ENCODE measurements around the gene NFKBIZ. TPM values are rescaled to one million over a fixed set of nuclear protein-coding genes. Genes with fewer than 3 reads are reported as not detected.

NFKBIZ gene
- polyA plus RNA-seq, 1 of the 3 experiments (the other 2 are of a cell fraction) = 59.9 TPM

DNA sequence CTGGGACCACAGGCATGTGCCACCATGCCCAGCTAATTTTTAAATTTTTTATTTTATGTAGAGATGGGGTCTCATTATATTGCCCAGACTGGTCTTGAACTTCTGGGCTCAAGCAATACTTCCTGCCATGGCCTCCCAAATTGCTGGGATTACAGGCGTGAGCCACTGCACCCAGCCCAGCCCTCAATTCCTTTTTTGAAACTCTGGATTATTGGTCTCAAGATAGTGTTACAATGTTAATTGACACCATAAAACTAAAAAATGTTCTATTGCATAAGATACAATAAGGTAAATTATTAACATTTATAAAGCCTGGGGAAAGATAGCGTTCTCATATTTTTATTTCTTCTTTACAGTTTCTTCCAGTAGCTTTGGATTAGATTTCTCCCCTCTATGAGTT is 3.9 kb upstream of the NFKBIZ start:
- peaks cover 8% of the 10 kb centered on the region for H4K20me1 ChIP-seq (ENCODE audit: insufficient read depth)
- H3K9ac ChIP-seq = no peak overlapping the region
- 70% methylated on average over 2 of the region's 2 CpGs for WGBS (ENCODE audit: low lambda C conversion rate)

DNA sequence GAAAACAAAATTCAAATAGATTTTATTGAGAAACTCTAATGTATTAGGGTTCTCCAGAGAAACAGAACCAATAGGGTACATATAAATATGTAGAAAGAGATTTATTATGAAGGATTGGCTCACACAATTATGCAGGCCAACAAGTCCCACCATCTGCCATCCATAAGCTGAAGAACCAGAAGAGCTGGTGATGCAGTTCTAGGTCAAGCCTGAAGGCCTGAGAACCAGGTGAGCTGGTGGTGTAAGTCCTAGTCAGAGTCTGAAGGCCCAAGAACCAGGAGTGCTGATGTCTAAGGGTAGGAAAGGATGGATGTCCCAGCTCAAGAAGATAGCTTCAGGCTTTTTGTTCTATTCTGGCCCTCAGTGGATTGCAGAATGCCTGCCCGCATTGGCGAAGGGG is 2.6 kb upstream of the NFKBIZ start:
- peaks cover 23% of the 10 kb centered on the region for H3K79me2 ChIP-seq (ENCODE audit: insufficient read depth)
- 96% methylated on average over 2 of the region's 2 CpGs for WGBS (ENCODE audit: low lambda C conversion rate)
- no peaks in the 10 kb centered on the region for H3K27me3 ChIP-seq (ENCODE audit: insufficient read depth)
- H3K9me3 ChIP-seq = no peaks in the 10 kb centered on the region
- no peak overlapping the region for H3K4me3 ChIP-seq (ENCODE audit: low read depth in 2 of 2, low read length in 1 of 2)
- no peak overlapping the region for H3K9ac ChIP-seq
- ChIA-PET CTCF (interaction anchor here (2.3 kb wide), 1 partner anchor 33 kb away, joined by 7 read pairs; no protein-coding TSS in a partner anchor), POLR2A (no interaction called here)
- no peak overlapping the region for H3K27ac ChIP-seq (ENCODE audit: low read depth in 2 of 2, low read length in 1 of 2)
- peaks cover 0 to 5% of the 10 kb centered on the region in 2 experiments; a peak in 2 of 4 replicates for H3K4me1 ChIP-seq (ENCODE audit: control insufficient read depth in 1 of 2, insufficient read depth in 2 of 2, low read depth in 1 of 2, low read length in 1 of 2)
- H3K4me2 ChIP-seq = no peak overlapping the region
- no peaks in the 10 kb centered on the region for H3K9me2 ChIP-seq
- H3F3A ChIP-seq (replicated peaks; ENCODE audit: insufficient read depth) = peaks cover 4% of the 10 kb centered on the region
- peaks cover 2 to 9% of the 10 kb centered on the region in 2 experiments for H3K36me3 ChIP-seq (replicated peaks in 1 of 2; ENCODE audit: control insufficient read depth in 1 of 2, insufficient read depth in 2 of 2, low read length in 1 of 2)
- DNase-seq = no peak
- peaks cover 21% of the 10 kb centered on the region for H4K20me1 ChIP-seq (ENCODE audit: insufficient read depth)
- TF ChIP-seq MAX (IDR thresholded peaks at IDR 0.05; ENCODE audit: low read depth) = no peak
- TF ChIP-seq, protein P1, sequence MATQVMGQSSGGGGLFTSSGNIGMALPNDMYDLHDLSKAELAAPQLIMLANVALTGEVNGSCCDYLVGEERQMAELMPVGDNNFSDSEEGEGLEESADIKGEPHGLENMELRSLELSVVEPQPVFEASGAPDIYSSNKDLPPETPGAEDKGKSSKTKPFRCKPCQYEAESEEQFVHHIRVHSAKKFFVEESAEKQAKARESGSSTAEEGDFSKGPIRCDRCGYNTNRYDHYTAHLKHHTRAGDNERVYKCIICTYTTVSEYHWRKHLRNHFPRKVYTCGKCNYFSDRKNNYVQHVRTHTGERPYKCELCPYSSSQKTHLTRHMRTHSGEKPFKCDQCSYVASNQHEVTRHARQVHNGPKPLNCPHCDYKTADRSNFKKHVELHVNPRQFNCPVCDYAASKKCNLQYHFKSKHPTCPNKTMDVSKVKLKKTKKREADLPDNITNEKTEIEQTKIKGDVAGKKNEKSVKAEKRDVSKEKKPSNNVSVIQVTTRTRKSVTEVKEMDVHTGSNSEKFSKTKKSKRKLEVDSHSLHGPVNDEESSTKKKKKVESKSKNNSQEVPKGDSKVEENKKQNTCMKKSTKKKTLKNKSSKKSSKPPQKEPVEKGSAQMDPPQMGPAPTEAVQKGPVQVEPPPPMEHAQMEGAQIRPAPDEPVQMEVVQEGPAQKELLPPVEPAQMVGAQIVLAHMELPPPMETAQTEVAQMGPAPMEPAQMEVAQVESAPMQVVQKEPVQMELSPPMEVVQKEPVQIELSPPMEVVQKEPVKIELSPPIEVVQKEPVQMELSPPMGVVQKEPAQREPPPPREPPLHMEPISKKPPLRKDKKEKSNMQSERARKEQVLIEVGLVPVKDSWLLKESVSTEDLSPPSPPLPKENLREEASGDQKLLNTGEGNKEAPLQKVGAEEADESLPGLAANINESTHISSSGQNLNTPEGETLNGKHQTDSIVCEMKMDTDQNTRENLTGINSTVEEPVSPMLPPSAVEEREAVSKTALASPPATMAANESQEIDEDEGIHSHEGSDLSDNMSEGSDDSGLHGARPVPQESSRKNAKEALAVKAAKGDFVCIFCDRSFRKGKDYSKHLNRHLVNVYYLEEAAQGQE (IDR thresholded peaks at IDR 0.05; ENCODE audit: low read depth, low read length) = no peak
- TF ChIP-seq CHD2 (IDR thresholded peaks at IDR 0.05; ENCODE audit: low read length, partially characterized antibody) = no peak
- TF ChIP-seq POLR2AphosphoS5 (IDR thresholded peaks at IDR 0.05; ENCODE audit: low read depth, low read length) = no peak
- TF ChIP-seq TAF1 (IDR thresholded peaks at IDR 0.05; ENCODE audit: borderline replicate concordance, low read depth, low read length) = no peak
- no peak for TF ChIP-seq USF1 (IDR thresholded peaks at IDR 0.05; ENCODE audit: borderline replicate concordance, low read depth)
- no peak overlapping the region for H2AFZ ChIP-seq (ENCODE audit: low read depth)

More for the DNA sequence above, 3.9 kb upstream of the NFKBIZ start:
- Histone ChIP-seq H3K4me1 (ENCODE audit: control insufficient read depth in 1 of 2, insufficient read depth in 2 of 2, low read depth in 1 of 2, low read length in 1 of 2) (peaks cover 0 to 2% of the 10 kb centered on the region in 2 experiments; a peak in 2 of 4 replicates), H2AFZ (ENCODE audit: low read depth) (no peak overlapping the region), H3K4me3 (ENCODE audit: low read depth in 2 of 2, low read length in 1 of 2) (no peak overlapping the region), H3K79me2 (ENCODE audit: insufficient read depth) (peaks cover 10% of the 10 kb centered on the region), H3K36me3 (replicated peaks in 1 of 2; ENCODE audit: control insufficient read depth in 1 of 2, insufficient read depth in 2 of 2, low read length in 1 of 2) (no peaks in the 10 kb centered on the region), H3K4me2 (no peak overlapping the region), H3K27me3 (ENCODE audit: insufficient read depth) (no peaks in the 10 kb centered on the region), H3K9me2 (no peaks in the 10 kb centered on the region), H3F3A (replicated peaks; ENCODE audit: insufficient read depth) (peaks cover 2% of the 10 kb centered on the region), H3K9me3 (no peaks in the 10 kb centered on the region), H3K27ac (ENCODE audit: low read depth in 2 of 2, low read length in 1 of 2) (no peak overlapping the region)
- CTCF ChIA-PET = interaction anchor here (0.7 to 2.3 kb wide), 2 partner anchors 28 to 31 kb away, joined by 3 to 7 read pairs; no protein-coding TSS in a partner anchor
- POLR2A ChIA-PET = no interaction called here
- no peak for DNase-seq
- no peak for TF ChIP-seq NFIC (IDR thresholded peaks at IDR 0.05; ENCODE audit: borderline replicate concordance)
- no peak for TF ChIP-seq FOXM1 (IDR thresholded peaks at IDR 0.05; ENCODE audit: low read depth)
- TF ChIP-seq RFX5 (IDR thresholded peaks at IDR 0.05; ENCODE audit: low read length) = no peak
- no peak for TF ChIP-seq ELF1 (IDR thresholded peaks at IDR 0.05)

Data from SK-N-SH (cell line).